GM12874 (cell line): ENCODE measurements around the gene WFS1.

Source experiments
- CTCF ChIP-seq: IDR thresholded peaks from 2 replicates; pipeline ENCODE4 v1.5.1; 2011; ENCODE audit warnings: low read depth, mild to moderate bottlenecking, control low read depth, low read length, moderate library complexity; ENCODE audit not compliant: insufficient read depth

The WFS1 gene

DNA sequence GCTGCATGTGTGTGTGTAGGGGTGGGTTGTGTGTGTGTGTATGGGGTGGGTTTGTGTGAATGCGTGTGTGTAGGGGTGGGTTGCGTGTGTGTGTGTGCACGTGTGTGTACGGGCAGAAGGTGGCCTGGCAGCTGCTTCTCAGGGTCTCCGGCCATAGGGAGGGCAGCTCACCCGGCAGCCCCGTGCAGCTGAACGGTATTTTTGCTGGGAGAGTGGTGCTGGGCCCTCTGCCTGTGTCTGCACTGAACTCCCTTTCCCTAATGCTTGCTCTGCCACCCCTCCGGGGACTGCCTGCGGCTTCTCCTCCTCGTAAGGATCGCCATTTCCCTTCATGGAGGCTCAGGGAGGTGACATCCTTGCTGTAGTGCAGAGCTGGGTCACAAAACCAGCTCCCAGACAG is 30.2 kb downstream of the WFS1 start:
- TF ChIP-seq CTCF: no peak

DNA sequence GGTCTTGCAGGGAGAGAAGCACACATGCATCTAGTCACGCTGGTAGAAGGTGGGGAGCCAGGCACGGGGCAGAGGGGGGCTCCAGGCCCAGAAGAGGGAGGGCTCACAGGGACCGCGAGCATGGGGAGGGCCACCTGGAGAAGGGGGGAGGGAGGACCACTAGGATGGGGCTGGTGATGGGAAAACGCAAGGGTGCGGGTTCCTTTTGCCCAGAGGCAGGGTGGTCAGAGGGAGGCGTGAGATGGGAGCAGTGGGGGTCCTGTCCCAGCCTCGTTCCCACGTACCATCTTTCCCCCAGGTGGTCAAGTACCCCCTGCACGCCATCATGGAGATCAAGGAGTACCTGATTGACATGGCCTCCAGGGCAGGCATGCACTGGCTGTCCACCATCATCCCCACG is 30.7 kb downstream of the WFS1 start:
- no peak for TF ChIP-seq CTCF

- no peak for TF ChIP-seq CTCF
Observed at GRCh38 chr4:6301051-6301731, 31.5 kb downstream of the WFS1 start.

DNA sequence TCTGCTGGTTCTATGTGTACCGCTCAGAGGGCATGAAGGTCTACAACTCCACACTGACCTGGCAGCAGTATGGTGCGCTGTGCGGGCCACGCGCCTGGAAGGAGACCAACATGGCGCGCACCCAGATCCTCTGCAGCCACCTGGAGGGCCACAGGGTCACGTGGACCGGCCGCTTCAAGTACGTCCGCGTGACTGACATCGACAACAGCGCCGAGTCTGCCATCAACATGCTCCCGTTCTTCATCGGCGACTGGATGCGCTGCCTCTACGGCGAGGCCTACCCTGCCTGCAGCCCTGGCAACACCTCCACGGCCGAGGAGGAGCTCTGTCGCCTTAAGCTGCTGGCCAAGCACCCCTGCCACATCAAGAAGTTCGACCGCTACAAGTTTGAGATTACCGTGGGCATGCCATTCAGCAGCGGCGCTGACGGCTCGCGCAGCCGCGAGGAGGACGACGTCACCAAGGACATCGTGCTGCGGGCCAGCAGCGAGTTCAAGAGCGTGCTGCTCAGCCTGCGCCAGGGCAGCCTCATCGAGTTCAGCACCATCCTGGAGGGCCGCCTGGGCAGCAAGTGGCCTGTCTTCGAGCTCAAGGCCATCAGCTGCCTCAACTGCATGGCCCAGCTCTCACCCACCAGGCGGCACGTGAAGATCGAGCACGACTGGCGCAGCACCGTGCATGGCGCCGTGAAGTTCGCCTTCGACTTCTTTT is 32.2 kb downstream of the WFS1 start:
- no peak for TF ChIP-seq CTCF

DNA sequence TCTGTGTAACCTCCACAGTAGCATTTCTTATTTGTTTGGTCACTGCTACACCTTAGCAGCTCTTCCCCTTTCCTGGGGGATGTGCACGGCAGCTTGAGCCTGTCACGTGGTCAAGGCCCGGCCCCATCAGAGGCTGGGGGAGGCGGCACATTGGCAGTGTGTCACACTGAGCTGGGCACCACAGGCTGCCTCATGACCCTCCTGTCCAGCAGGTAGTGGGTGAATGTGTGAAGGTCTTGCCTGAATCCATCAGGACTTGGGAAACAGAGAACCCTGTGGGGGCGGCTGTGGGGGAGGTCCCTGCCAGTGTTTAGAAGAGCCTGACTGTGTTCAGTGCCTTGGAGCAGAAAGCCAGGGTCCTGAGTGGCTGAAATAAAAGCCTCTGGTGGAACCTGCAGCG is 33.2 kb downstream of the WFS1 start:
- TF ChIP-seq CTCF: no peak

DNA sequence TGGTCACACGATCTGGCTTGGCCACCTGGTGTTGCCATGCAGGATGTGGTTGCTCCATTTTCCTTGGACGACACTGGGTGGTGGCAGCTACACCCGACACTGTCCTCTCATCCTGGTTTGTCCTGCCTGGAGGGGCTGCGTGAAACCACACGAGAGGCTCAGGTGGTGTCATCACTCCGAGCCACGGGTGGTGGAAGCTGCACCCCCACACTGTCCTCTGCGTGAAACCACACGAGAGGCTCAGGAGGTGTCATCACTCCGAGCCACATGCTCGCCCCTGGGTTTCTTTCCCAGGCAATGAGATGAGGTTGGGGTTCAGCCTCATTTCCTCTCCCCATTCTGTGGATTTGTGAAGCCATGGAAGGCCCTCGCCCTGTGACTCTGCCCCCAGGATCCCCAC is 34.3 kb downstream of the WFS1 start:
- no peak for TF ChIP-seq CTCF

- no peak for TF ChIP-seq CTCF
Observed at GRCh38 chr4:6306299-6306698, 36.6 kb downstream of the WFS1 start.
